Colonic mucosa (tissue), 4 donors: ENCODE results near the gene PLA2G4E. TPM values are rescaled to one million over a fixed set of nuclear protein-coding genes. Genes with fewer than 3 reads are reported as not detected.

Experiments
- DNase-seq: peaks from one replicate; pipeline ENCODE4 v3.0.0-alpha.2; 2020
- H3K27ac ChIP-seq: fragments of 200-600 bp; one replicate; pipeline ENCODE4 v1.8.0; 2021
- H3K27me3 ChIP-seq: fragments of 200-600 bp; one replicate; pipeline ENCODE4 v1.8.0; 2021
- H3K36me3 ChIP-seq: fragments of 200-600 bp; one replicate; pipeline ENCODE4 v1.8.0; 2021
- H3K4me1 ChIP-seq: fragments of 200-600 bp; one replicate; pipeline ENCODE4 v1.8.0; 2021; ENCODE audit warnings: mild to moderate bottlenecking
- H3K4me3 ChIP-seq: fragments of 200-600 bp; one replicate; pipeline ENCODE4 v1.8.0; 2021
- H3K9ac ChIP-seq, 2 donors: one replicate each; pipeline ENCODE4 v1.7.0; 2013; ENCODE audit warnings: control low read depth in 2 of 2, low read depth in 2 of 2, low read length in 2 of 2
- H3K9me3 ChIP-seq: fragments of 200-600 bp; one replicate; pipeline ENCODE4 v1.8.0; 2021
- intact Hi-C: fragments of 100-400 bp; cut with DNase I; formaldehyde crosslinking; loops from one replicate; pipeline ENCODE4 v1.14.1; 2022
- total RNA-seq, 2 donors: library from RNA; stranded (reverse); fragmentation: NEBNext Ultra II Directional in 1 of 2; extraction: Animal tissue kit (Norgen Biotek cat#: 25700) in 1 of 2; gene quantifications; one replicate each; pipeline ENCODE4 v1.2.1, GENCODE V29; 2021
- TF ChIP-seq, protein P1 (sequence below): fragments of 200-600 bp; IDR thresholded peaks from one replicate; pipeline ENCODE4 v1.8.0; 2022; ENCODE audit warnings: antibody characterized with exemption, mild to moderate bottlenecking
- donor health status: healthy.
- donor health status: DM: no; HTN: no; CAD: no.
- donor health status: DM: no; HTN: no; CAD: no.

PLA2G4E gene
- total RNA-seq, 2 donors from 2014 or later, result 0.67 TPM; not detected in 1

DNA sequence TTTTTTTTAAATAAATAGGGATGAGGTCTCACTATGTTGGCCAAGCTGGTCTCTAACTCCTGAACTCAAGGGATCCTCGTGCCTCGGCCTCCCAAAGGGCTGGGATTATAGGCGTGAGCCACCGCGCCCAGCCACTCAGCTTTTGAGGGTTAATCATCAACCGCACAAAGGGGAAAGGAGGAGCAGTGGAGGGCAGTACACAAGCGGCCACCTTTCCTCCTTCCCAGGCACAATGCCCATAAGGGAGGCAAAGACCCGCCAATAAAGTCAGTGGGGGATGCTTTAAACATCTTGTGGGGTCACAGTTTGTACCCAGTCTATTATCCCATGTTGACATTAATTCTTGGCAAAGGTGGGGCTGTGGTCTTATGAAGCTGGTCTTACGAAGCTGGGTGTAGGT is 80.9 kb downstream of the PLA2G4E start:
- Histone ChIP-seq H3K36me3 (no peaks in the 10 kb centered on the region), H3K9me3 (no peaks in the 10 kb centered on the region), H3K4me1 (no peaks in the 10 kb centered on the region), H3K9ac (no peak overlapping the region), H3K4me3 (no peak overlapping the region), H3K27me3 (no peaks in the 10 kb centered on the region), H3K27ac (no peak overlapping the region)
- DNase-seq, result no peak
- TF ChIP-seq, protein P1, sequence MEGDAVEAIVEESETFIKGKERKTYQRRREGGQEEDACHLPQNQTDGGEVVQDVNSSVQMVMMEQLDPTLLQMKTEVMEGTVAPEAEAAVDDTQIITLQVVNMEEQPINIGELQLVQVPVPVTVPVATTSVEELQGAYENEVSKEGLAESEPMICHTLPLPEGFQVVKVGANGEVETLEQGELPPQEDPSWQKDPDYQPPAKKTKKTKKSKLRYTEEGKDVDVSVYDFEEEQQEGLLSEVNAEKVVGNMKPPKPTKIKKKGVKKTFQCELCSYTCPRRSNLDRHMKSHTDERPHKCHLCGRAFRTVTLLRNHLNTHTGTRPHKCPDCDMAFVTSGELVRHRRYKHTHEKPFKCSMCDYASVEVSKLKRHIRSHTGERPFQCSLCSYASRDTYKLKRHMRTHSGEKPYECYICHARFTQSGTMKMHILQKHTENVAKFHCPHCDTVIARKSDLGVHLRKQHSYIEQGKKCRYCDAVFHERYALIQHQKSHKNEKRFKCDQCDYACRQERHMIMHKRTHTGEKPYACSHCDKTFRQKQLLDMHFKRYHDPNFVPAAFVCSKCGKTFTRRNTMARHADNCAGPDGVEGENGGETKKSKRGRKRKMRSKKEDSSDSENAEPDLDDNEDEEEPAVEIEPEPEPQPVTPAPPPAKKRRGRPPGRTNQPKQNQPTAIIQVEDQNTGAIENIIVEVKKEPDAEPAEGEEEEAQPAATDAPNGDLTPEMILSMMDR, result no peak
- intact Hi-C loops, result no loop called here

DNA sequence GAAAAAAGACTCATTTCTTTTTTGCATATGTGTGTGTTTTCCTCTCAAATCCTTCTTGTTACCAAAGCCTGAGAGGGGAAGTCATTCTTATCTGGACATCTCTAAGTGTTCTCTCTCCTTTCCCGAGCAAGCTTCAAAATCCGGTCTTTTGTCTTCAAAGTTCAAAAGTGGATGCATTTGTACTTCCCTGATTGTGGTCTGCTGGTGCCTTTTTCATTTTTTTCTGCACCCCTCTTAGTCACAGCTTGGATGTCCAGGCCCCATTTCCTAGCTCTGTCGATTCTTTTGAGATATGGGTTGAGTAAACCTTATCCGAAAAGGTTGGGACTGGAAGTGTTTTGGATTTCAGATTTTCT is 83.3 kb downstream of the PLA2G4E start:
- no peak for DNase-seq
- H3K4me1 ChIP-seq, result peaks cover under 1% of the 10 kb centered on the region
- TF ChIP-seq, protein P1, result no peak
- no peak overlapping the region for H3K4me3 ChIP-seq
- no peak overlapping the region for H3K9ac ChIP-seq
- H3K9me3 ChIP-seq, result no peaks in the 10 kb centered on the region
- H3K36me3 ChIP-seq, result no peaks in the 10 kb centered on the region
- peak overlapping the region; percentile 65 for H3K27ac ChIP-seq
- intact Hi-C loops, result no loop called here
- H3K27me3 ChIP-seq, result no peaks in the 10 kb centered on the region

DNA sequence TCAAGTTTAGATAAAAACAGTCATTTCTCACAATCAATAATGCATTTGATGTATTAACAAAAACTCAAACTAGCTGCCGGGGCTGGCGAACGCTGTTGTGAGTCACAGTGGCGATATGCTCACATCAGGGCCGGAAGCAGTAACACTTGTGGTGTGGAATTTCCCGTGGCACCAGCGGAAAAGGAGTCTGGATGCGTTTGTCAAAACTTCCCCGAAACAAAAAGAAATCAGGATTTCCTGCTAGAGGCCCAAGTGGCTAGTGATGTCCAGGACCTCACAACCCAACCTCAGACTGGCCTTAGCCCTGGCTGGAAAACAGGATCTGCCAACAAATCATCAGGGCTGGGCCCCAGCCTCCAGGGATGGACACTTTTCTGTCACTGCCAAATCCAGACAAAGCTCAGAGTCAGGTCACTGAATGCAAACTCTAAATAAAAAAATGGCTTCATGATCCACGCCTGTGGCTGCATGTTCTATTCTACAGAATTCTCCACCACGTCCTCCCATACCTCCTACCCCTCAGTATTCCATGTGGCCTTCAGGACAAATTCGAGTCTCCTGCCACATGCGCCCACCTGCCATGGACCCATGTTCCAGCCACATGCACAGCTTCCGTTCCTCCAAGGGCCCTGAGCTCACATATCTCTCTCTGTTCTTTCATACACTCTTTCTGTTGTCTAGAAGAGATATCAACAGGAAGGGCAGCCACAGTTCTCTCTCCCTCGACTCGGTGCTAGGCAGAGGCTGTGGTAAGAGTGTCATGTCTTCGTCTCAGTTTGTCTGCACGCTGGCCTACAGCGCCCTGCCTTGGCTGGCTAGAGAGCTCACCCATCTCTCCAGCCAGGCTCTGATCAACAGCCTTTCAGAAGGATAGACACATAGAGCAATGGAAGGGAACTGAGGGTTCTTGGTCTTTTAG is 83.9 kb downstream of the PLA2G4E start:
- Histone ChIP-seq H3K9me3 (no peaks in the 10 kb centered on the region), H3K4me1 (peaks cover 5% of the 10 kb centered on the region), H3K27ac (peak overlapping the region; percentile 65), H3K27me3 (no peaks in the 10 kb centered on the region), H3K4me3 (no peak overlapping the region), H3K9ac (no peak overlapping the region), H3K36me3 (no peaks in the 10 kb centered on the region)
- intact Hi-C loops, result no loop called here
- TF ChIP-seq, protein P1, result no peak
- no peak for DNase-seq

DNA sequence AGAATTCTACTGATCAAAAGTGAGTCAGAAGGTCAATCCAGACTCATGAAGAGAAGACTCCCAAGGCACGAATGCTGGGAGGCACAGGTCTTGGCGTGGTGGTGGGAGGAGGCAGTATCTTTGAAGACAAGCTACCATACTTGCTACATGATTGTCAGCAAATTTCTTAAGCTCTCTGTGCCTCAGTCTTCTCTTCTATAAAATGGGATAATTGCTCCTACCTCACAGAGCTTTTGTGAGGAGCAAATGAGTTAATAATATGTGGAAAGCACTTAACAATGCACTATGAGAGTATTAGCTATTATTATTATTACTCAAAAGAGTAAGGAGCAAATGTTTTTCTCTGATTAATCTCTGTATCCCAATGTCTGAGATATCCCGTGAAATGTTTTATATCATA is 84.7 kb downstream of the PLA2G4E start:
- TF ChIP-seq, protein P1, result no peak
- Histone ChIP-seq H3K9ac (no peak overlapping the region), H3K4me1 (peaks cover 5% of the 10 kb centered on the region), H3K27me3 (no peaks in the 10 kb centered on the region), H3K9me3 (no peaks in the 10 kb centered on the region), H3K36me3 (no peaks in the 10 kb centered on the region), H3K27ac (no peak overlapping the region), H3K4me3 (no peak overlapping the region)
- no peak for DNase-seq
- intact Hi-C loops, result no loop called here

DNA sequence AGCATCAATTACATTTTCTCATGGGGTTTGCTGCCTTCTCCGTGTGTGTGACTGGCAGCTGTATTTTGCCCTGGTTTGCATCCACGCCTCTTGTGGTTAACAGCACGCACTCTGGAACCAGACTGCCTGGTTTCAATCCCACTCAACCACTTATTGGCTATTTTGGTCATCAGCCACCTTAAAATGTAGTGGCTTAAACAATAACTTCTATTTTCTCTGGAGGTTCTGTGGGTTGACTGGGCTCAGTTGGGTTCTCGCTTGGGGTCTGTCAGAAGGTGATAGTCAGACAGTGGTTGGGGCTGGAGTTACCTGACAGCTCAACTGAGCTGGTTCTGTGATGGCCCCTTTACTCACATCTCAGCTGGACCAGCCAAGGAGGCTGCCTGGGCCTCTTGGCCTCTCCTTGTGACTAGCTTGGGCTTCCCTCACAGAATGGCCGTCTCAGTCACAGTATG is 85.2 kb downstream of the PLA2G4E start:
- Histone ChIP-seq H3K27ac (no peak overlapping the region), H3K9me3 (no peaks in the 10 kb centered on the region), H3K4me1 (peaks cover 10% of the 10 kb centered on the region), H3K9ac (no peak overlapping the region), H3K36me3 (no peaks in the 10 kb centered on the region), H3K4me3 (no peak overlapping the region), H3K27me3 (no peaks in the 10 kb centered on the region)
- no peak for DNase-seq
- TF ChIP-seq, protein P1, result no peak
- intact Hi-C loops, result no loop called here
